Measurements from ENCODE around the gene DNAAF6. TPM values are rescaled to one million over a fixed set of nuclear protein-coding genes. Genes with fewer than 3 reads are reported as not detected.

The DNAAF6 gene
- total RNA-seq, 1 donor from 2014 or later, result not detected

GRCh38 chrX:107293056-107293455 is 86.6 kb downstream of the DNAAF6 start:
- no peak for DNase-seq (ENCODE audit: low read depth in 2 of 2)

Other genes starting within 250 kb of the DNAAF6 start
- gene MORC4, start 206.4 kb upstream of the DNAAF6 start, total RNA-seq, result 6.6 and 6.8 TPM in 2 replicates
- gene RBM41, start 87.8 kb upstream of the DNAAF6 start, total RNA-seq, result 9.1 and 9.5 TPM in 2 replicates
- 0.13 TPM in 1 of 2 replicates, not detected in the other for gene NUP62CL, start 178 bp upstream of the DNAAF6 start, total RNA-seq
- not detected in 2 replicates for gene FRMPD3, start 243.0 kb downstream of the DNAAF6 start, total RNA-seq